ENCODE measurements around the gene MRPL55.

MRPL55 gene

DNA sequence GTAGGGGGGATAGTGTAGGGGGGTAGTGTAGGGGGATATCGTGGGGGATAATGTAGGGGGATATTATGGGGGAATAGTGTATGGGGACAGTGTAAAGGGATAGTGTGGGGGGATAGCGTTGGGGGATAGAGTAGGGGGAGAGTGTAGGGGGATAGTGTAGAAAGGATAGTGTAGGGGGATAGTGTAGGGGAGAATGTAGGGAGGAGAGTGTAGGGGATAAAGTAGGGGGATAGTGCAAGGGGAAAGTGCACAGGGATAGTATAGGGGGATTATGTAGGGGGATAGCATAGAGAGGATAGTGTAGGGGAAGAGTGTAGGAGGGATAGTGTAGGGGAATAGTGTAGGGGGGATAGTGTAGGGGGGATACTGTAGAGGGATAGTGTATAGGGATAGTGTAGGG lies 38.9 kb downstream of the MRPL55 start:
- no peak for DNase-seq (ENCODE audit: low read depth)

DNA sequence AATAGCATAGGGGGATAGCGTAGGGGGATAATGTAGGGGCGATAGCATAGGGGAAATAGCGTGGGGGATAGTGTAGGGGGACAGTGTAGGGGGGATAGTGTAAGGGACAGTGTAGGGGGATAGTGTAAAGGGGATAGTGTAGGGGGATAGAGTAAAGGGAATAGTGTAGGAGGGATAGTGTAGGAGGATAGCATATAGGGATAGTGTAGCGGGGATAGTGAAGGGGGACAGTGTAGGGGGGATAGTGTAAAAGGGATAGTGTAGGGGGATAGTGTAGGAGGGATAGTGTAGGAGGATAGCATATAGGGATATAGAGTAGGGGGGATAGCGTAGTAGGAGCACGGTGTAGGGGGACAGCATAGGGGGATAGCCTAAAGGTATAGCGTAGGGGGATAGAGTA lies 40.7 kb downstream of the MRPL55 start:
- no peak for DNase-seq (ENCODE audit: low read depth)

DNA sequence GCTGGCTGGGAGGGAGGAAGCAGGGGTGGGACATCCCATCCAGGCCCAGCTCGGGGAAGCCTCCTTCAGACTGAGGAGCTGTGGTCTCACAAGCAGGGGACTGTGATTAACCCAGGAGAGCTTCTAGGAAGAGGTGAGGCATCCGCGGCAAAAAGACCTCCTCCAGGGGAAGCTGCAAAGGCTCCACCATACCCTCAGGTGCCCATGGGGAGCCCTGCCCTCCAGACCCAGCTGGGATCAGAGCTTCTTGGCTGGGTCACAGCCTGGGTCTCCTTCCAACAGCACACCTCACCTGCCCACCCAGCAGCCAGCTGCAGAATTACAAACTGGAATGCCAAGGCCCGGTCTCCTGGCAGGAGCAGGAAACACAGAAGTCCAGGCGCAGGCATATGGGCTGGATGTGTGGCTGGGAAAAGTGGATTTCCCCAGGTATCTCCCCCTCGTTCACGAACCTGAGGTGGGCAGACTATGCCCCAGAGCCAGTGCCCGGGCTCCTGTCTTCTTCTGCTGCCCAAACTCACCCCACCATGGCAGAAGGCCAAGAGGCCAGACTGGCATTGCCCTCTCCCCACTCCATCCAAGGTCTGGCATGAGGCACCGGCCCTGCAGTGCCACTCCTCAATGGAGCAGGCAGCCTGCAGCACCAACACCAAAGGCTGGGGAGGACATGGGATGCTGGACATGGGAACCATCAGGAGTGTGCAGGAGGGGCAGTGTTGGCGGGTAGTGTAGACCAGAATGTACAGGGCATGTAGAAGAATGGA lies 42.0 kb downstream of the MRPL55 start:
- DNase-seq (ENCODE audit: low read depth): no peak

DNA sequence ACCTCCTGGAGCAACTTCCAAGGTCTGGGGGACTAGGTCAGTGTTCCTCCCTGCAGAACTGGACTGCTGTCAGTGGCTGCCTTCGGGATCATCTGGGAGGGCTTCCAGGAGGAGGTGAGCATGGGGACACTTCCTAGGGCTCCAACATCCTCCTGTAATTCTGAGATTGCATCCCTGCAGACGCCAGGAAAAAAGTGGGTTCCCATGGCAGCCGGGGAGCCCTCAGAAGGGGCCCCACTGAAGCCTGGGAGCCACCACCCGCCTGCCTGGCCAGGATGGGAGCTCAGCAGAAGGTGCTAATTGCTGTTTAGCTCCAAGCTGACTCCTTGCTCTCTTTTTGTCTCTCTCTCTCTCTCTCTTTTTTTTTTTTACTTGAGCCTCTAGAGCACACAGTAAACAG lies 42.7 kb downstream of the MRPL55 start:
- no peak for DNase-seq (ENCODE audit: low read depth)

DNA sequence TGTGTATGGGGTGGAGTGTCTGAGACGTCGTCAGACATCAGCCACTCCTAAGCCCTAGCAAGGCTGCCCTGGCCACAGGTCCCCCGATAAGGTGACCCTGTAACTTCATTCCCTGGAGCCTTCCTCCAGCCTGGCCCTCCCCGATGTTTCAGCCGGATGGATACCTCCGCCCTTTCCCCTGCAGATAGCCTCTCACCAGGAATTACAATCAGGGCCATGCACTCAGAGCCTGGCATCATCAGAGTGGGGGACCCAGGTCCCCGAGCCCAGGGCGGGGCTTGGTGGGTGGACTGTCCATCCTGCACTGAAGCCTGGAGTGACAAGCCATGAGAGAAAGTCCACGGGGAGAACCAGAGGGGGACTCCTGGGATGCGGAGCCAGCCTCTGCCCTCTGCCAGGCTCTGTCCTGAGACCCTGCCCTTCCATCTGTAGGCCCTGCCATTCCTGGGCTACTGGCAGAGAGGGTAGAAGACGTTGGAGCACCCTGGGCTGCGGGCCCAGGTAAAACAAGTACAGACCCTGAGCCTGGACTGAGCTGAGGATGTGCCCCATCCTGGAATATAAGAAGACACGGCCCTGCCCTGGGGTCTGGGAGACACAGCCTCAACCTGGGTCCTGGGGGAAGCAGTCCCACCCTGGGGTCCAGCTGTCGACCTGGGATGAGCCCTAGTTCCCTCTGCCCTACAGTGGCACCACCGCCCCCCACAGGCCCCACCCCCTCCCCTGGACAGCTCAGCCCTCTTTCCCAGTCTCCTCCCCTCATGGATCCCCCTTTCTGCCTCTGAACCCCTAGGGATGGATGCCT lies 43.4 kb downstream of the MRPL55 start:
- DNase-seq (ENCODE audit: low read depth): no peak

DNA sequence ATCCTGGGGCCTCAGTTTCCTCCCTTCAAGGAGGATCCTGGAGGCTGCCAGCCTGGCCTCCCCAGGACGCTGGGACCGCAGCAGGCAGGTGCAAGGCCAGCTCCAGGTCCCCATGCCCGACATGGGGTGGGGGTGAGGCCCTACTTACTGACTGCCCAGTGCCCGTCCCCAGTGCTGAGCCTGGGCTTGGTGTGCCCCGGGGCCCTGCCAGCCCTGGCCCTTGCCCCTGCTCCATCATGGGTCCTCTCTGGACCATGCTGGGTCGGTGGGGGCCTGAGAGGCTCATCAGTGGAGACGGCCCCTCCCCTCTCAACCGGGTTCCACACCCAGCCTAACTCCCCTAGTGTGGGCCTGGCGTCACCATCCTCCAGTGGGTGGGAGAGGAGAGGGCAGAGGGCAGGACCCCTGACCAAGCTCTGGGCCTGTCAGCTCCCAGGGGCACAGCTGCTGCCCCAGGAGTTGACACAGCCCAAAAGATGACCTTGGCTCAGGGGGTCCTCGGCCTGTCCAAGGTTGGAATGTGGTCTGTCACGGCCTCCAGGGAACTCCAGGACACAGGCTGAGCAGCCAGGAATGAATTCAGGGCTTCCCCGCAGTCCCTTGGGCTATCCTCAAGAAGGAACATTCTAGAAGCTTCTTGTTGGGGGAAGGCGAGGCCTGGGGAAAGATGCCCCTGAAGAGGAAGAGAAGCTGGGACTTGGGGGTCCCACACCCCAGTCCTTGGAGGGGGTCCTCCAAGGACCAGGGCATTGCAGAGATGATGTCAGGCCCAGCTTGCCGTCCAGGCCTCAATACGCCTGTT lies 44.2 kb downstream of the MRPL55 start:
- no peak for DNase-seq (ENCODE audit: low read depth)

DNA sequence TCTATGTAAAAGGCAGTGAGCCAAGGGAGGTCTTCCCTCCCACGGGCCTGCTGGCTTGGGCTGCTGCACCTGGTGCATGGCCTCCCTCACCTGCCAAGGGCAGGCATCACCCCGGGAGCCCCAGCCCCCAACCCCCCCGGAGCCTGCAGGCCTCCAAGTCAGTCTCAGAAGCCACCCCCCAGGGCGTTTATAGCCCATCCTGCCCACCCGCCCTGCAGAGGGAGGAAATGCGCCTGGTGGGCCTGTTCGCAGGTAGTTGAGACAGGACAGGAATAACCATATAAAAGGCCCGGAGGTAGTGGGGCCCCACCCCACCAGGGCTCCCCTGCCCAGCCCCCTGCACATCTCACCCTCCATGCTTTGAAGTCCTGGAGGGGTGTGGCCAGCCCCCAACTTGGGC lies 44.8 kb downstream of the MRPL55 start:
- no peak for DNase-seq (ENCODE audit: low read depth)

DNA sequence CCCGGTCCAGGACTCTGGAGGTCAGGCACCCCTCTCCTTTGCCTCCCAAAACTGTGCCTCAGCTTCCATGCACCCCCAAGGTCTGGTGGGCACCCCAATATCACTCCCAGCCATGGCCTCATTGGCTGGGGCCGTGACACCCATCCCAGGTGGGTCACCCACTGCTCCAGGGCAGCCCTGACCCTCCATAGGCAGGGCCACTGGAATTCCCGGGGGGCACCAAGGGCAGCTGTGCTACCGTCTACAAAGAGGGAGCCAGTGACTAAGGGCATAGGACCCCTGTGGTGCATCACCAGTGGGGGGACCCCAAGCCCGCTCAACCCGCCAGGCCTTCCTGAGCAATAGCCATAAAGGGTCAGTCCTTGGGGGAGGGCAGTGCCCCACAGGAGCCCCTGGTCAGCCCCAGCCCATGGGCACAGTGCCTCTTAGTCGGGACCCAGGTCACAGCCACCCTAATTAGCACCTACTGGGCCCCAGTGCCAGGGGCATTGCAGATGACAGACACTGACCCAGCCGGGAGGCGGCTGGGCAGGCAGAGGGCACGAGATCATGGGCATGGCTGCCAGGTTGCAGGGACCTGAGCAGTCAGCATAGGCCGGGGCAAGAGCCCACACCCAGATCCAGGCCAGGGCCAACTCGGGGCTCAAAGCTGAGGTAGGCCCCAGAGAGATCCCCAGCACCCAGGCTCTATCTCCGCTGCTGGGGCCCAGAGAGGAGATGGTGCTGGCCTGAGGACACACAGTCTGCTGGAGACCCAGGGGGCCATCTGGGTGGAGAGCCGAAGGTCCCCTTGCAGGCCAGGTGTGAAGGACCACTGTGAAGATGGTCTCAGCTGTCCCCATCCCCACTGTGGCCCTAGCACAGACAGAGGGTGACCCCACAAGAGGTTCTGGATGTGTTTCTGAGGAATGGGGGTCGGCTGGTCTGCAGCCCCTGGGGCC lies 45.6 kb downstream of the MRPL55 start:
- no peak for DNase-seq (ENCODE audit: low read depth)

DNA sequence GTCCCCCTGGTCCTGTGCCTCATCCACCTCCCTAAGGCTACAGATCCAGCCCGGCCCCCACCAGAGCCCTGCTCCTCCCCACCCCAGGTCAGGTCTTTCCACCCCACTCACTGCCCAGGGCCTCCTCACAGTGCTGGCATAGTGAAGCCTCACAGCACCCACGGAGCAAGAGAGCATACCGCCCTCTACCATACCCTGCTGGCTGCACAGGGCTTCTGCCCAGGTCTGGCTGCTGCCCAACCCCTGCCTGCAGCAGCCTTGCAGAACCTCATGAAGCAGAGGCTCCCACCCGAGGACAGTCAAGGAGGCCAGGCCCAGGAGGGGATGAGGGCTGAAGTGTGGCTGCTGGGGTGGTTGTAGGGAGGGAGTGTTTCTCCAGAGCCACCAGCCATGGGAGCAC lies 46.3 kb downstream of the MRPL55 start:
- no peak for DNase-seq (ENCODE audit: low read depth)

DNA sequence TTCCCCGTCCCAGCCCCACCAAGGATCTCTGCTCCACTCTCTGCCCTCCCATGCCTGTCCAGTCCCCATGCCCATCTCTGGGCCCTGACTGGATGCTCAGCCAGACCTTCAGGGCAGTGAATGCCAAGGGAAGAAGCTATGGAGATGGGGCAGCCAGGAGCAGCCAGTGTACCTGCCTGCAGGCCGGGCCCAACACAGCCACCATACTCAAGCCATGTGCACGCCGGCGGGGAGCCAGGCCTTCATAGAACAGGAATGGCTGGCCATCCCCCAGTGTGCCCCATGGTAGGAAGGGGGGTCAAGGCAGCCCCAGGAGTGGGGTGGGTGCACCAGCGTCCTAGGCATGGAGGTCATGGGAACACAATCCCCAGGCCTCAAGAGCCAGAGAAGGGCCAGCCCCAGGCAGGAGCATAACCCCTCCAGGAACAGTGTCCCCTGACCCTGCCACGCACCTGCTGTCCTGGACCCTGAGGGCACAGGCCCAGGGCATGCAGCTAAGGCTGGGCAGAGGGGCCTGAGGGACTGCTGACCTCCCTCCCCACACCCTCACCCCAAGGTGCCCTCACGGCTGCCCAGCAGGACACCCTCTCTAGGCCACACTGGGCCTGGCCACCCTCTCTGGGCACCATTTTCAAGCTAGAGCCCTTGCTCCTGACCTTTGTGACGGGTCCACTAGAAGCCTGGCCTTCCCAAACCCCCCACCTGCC lies 46.9 kb downstream of the MRPL55 start:
- no peak for DNase-seq (ENCODE audit: low read depth)

DNA sequence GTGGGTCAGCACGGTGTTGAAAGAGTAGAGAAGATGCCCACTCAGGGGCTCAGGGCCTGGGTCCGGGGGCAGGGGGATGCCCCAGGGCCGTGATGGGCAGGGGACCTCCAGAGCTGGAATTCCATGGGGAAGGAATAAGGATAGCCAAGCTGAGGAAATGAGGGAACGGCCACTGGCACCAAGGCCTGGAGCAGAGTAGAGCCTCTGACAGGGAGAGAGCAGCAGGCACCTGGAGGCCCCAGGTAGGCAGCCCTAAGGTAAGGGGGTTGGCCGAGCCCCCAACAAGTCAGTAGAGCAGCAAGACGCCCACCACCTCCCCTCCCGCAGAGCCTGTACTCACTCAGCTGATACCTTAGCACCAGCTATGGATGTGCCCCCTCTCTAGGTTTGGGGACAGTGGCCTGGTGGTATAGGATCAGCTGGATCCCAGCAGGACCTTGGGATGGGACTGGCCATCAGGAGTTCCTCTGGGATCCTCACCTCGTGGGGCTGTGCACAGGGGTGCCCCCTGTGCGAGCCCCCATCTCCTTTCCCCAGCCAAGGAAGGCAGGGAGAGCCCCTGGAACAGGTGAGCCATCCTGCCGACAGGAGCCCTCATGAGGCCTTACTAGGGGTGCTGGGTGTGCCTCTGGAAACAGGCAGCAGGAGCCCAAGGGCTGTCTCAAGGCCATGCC lies 47.6 kb downstream of the MRPL55 start:
- no peak for DNase-seq (ENCODE audit: low read depth)

DNA sequence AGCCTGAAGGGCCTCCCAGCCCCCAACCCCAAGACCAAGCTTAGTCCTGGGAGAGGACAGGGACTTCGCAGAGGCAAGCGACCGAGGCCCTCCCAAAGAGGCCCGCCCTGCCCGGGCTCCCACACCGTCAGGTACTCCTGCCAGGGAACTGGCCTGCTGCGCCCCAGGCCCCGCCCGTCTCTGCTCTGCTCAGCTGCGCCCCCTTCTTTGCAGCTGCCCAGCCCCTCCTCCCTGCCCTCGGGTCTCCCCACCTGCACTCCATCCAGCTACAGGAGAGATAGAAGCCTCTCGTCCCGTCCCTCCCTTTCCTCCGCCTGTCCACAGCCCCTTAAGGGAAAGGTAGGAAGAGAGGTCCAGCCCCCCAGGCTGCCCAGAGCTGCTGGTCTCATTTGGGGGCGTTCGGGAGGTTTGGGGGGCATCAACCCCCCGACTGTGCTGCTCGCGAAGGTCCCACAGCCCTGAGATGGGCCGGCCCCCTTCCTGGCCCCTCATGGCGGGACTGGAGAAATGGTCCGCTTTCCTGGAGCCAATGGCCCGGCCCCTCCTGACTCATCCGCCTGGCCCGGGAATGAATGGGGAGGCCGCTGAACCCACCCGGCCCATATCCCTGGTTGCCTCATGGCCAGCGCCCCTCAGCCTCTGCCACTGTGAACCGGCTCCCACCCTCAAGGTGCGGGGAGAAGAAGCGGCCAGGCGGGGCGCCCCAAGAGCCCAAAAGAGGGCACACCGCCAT lies 48.5 kb downstream of the MRPL55 start:
- no peak for DNase-seq (ENCODE audit: low read depth)

DNA sequence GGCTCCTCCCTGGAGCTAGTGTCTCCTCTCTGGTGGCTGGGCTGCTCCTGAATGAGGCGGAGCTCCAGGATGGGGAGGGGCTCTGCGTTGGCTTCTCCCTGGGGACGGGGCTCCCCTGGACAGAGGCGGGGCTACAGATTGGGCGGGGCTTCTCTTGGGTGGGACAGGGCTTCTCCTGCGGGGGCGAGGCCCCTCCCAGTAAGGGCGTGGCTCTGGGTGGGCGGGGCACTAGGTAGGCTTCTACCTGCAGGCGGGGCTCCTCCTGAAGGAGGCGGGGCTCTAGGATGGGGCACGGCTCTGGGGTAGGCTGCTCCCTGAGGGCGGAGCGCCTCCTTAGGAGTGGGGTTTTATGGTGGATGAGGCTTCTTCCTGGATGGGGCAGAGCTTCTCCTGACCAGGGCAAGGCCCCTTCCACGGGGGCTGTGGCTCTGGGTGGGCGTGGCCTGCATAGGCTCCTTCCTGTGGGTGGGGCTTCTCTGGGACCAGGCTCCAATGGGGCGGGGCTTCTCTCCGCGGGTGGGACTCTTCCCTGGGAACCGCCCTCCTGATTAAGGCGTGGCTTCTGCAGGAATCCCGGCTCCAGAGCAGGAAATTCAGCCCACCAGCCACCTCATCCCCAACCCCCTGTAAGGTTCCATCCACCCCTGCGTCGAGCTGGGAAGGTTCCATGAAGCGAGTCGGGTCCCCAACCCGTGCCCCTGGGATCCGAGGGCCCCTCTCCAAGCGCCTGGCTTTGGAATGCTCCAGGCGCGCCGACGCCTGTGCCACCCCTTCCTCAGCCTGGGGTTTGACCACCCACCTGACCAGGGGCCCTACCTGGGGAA lies 49.3 kb downstream of the MRPL55 start:
- no peak for DNase-seq (ENCODE audit: low read depth)

DNA sequence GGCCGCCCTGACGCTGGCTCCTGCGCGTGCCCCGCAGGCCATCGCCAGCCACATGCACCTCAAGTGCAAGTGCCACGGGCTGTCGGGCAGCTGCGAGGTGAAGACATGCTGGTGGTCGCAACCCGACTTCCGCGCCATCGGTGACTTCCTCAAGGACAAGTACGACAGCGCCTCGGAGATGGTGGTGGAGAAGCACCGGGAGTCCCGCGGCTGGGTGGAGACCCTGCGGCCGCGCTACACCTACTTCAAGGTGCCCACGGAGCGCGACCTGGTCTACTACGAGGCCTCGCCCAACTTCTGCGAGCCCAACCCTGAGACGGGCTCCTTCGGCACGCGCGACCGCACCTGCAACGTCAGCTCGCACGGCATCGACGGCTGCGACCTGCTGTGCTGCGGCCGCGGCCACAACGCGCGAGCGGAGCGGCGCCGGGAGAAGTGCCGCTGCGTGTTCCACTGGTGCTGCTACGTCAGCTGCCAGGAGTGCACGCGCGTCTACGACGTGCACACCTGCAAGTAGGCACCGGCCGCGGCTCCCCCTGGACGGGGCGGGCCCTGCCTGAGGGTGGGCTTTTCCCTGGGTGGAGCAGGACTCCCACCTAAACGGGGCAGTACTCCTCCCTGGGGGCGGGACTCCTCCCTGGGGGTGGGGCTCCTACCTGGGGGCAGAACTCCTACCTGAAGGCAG lies 50.0 kb downstream of the MRPL55 start:
- DNase-seq (ENCODE audit: low read depth): no peak

DNA sequence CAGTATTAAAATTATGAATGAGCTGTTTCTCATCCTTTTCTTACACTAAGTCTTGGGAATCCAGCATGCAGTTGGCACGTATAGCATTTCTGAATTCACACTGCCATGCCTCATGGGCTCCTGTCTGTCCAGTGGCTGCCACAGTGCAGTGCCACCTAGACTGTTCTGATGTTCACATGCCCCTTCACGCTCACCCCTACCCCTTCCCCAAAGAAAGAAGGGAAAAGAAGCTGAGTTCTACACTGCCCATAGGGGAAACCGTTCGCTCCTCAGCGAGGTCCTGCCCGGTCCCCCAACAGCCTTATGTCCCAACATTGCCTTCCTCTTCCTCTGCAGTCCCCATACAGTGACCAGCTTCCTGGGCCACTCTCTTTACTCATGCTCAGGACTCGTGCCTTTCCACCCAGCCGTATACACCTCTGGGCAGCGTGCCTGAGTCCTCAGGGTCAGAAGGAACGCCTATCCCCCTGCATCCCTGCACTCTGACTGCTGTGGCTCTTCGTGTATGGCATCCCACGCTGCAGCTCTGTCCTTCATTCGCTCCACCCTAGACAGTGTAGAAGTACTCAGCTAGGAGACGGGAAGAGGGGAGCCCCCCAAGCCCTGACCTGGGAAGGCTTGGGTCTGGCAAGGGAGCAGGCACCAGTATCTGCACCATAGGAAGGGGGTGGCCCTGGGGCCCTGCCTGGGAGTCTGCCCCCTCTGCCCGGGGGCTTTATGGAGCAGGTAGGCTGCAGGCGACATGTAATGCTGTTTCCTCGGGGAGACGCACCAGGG lies 50.7 kb downstream of the MRPL55 start:
- no peak for DNase-seq (ENCODE audit: low read depth)

All from non-pigmented ciliary epithelial cell (primary cell).